IPS-NIHi7 (cell line): ENCODE measurements around the gene CENPX.

Experiments
- DNase-seq: peaks from one replicate; pipeline ENCODE4 v3.0.0; 2012; ENCODE audit warnings: mixed read lengths; ENCODE audit errors: extremely low spot score

Gene CENPX

GRCh38 chr17:82012261-82012639 lies 10.4 kb downstream of the CENPX start:
- DNase-seq = no peak

DNA sequence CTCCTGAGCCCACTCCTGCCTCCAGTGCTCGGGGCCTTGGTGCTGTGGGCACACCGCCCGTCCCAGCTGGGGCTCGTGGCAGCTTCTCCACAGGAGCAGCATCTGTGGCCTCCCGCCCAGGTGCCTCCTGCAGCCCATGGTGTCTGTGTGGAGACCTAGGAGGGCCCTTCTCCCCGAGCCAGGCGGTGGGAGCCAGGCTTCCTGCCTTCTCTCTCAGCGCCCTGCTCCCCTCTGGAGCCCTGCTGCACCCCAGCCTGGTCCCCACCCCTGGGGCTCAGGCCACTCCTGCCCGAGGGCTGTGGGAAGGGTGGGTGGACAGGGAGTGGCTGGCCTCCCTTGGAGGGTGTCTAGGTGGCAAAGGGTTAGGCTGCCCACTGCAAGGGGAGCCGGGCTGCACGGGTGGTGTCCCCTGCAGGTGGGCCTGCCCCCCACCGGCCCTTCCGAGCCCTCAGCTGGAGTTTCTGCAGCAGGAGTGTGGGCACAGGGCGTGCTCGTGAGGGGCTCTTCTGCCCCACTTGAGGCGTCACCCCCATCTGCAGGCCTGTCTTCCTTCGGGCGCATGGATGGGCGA lies 11.0 kb downstream of the CENPX start:
- no peak for DNase-seq

DNA sequence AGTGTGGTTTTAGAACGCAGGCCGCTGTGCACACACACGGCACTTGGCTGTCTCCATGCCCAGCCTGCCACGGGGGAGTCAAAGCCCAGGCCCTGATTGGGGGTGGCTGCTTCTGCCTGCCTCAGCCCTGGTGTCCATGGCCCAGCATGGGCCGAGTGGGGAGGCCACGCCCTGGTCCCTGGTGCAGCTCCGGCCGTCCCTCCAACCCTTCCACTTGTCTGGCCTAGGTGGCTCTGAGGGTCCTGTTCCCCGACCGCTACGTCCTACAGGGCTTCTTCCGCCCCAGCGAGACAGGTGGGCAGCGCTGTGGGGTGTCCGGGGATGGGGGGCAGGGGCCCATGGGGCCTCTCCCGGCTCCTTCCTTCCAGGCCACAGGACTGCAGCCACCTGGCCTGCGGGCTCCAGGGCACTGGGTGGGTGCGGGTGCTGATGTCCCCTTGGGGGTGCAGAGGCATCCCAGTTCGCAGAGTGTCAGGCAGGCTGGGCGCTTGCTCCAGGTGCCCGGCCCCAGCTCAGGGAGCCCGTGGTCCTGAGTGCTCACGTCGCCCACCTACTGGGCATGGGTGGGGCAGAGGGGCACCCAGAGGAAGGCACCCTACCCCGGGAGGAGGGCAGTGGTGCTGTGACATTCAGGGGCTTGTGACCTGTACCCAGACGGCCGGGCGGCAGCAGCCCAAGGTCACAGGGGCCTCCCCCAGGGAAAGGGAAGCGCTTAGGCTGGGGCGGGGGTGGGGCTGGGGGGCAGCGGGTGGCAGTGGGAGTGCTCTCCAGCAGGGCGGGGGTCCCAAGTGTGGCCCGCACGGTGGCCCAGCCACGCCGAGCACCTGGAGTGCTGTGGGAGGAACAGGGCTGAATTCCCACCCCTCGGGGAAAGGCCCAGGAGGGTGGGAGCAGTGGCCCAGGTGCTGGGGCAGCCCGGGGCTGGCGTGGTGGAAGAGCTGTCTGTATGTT lies 11.8 kb downstream of the CENPX start:
- no peak for DNase-seq

- no peak for DNase-seq
Measured at GRCh38 chr17:82009413-82009812, 13.3 kb downstream of the CENPX start.

DNA sequence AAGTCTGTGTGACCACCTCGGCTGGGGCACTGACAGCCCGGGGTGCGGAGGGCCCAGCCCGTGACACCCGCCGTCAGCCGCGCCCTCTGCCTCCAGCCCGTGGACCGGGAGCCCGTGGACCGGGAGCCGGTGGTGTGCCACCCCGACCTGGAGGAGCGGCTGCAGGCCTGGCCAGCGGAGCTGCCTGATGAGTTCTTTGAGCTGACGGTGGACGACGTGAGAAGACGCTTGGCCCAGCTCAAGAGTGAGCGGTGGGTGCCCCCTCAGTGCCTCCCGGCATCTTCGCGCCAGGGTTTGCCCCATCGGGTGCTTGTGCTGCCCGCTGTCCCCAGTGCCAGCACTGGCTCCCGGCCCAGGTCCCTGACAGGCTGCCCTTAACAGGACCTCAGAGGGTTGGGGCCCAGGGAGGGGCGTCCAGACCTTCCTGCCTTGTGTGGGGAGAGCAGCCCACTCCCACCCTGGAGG lies 13.7 kb downstream of the CENPX start:
- DNase-seq = no peak

DNA sequence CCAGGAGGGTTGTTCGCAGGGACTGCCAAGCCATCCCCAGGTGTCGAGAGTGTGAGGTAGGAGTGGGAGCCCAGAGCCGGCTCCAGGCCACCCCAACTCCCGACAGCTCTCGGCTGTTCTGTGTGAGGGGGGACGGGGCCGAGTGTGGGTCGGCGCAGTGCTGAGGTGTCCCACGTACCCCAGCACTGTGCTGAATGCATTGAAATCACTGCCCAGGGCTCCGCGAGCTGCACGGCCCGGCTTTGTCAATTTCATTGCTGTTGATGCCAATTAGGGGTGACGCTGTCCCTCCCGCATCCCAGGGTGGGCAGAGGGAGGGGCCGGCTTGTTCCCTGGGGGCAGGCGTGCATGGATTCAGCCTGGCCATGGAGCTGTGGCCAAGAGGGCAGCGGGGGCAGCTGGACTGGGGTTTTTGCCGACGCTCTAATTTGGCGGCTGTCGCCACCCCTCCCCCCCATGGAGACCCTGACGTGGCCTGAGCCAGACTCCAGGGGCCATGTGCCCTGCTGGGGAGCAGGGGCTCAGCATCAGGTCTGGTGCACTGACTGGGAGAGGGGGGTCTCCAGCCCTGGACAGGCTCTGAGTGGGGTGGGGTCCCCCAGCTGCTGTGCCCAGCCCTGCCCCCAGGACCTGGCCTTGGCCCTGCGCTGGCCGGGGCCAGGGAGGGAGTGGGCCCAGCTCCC lies 14.3 kb downstream of the CENPX start:
- no peak for DNase-seq

GRCh38 chr17:82007495-82008257 lies 15.0 kb downstream of the CENPX start:
- DNase-seq = no peak

DNA sequence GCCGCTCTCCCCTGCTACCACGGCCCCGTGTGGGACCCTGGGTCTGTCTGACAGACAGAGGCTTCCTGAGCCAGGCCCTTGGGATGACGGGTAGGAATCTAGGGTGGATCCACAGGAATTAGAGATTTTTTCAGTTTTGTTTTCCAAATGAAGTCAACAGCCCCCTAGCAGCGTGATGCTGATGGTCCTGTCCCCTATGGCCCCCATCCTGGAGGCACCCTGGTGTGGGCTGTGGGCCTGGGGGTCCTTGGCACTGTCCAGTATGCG lies 15.5 kb downstream of the CENPX start:
- DNase-seq = no peak

DNA sequence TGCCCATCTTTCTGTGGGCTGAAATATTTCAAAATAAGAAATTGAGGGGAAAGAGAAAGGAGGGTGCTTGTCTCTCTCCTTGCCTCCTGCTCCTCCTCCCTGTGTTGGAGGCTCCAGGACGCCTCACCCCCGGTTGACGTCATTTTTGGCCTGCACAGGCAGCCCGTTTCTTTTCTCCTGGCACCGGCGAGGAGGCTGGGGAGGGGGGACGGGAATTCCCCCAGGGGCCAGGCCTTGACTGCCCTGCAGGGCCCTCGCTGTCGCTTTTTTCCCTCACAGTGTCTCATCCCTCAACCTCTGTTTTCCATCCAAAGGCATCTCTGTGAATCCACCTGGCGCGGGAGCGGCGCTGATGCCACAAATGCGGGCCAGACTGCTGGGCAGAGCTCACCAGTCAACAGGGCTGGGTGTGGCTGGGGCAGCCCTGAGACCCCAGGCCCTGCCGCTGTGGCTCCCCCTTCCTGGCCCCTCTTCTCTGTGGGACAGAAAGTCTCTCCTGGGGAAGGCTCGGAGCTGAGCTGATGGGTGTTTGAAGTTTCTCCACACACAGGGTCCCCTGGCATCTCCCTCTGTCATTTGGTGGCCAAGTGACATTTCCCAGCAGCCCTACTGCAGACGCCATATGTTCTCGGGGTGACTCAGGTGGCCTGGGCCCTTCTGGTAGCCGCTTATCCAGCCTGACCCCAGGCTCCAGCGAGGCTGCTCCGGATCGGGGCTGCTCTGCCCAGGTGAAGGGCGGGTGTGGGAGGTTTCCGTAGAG lies 16.0 kb downstream of the CENPX start:
- DNase-seq = no peak

DNA sequence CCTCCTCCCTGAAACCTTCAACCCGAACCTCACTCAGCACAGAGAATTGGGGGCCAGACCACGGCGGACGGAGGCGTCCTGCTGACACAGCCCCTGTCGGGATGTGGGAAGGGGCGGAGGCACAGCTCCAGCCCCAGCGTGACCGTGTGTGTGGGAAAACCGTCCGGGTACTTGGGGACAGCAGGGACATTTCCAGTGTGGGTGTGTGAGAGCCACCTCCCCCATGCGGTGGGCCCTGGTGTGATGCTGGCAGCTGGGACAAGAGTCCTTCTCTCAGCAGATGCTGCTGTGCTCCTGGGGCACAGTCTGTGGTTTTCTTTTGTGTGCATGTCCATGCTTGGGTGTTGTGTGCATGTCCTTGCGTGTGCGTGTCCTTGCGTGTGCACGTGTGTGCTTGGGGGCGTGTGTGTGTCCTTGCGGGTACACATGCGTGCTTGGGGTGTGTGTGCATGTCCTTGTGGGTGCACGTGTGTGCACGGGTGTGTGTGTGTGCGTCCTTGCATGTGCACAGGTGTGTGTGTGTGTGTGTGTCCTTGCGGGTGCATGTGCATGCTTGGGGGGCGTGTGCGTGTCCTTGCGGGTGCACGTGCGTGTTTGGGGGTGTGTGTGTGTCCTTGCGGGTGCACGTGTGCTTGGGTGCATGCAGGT lies 16.9 kb downstream of the CENPX start:
- no peak for DNase-seq

- DNase-seq = no peak
Measured at GRCh38 chr17:82004517-82005455, 17.9 kb downstream of the CENPX start.

GRCh38 chr17:82003411-82004381 lies 19.0 kb downstream of the CENPX start:
- peak; percentile 53 for DNase-seq

GRCh38 chr17:82001571-82002056 lies 21.1 kb downstream of the CENPX start:
- no peak for DNase-seq

- no peak for DNase-seq
Measured at GRCh38 chr17:82000803-82001570, 21.7 kb downstream of the CENPX start.

- no peak for DNase-seq
Measured at GRCh38 chr17:81999976-82000802, 22.5 kb downstream of the CENPX start.

DNA sequence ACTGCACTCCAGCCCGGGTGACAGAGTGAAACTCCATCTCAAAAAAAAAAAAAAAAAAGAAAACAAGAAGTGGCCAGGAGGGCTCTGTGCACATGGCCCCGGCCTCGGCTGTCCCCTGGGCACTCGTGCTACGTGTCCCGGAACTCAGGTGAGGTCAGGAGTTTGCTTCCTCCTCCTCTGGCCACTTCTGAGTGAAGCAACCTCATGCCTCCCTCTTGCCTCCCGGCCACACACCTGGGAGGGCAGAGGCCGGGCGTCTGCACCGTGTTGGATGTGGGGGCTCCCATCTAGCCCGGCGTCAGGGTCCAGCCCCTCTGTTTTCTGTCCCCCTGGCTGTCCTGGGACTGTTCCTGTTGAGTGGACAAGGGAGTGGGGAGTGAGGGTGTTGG lies 23.1 kb downstream of the CENPX start:
- DNase-seq = no peak
